Hematopoietic multipotent progenitor cell (in vitro differentiated cells): Measurements from ENCODE around the gene TMEM198. TPM values are rescaled to one million over a fixed set of nuclear protein-coding genes. Genes with fewer than 3 reads are reported as not detected.

Source experiments
- DNase-seq, 3 donors: peaks; one replicate each; pipeline ENCODE4 v3.0.0-alpha.2; 2011 to 2015; ENCODE audit warnings: low read depth in 2 of 3, low spot score in 2 of 3
- total RNA-seq: library from RNA; depleted of rRNA; stranded (reverse); fragments of >200 nt; gene quantifications from one replicate; pipeline ENCODE4 v1.2.3, GENCODE V29; 2012

Gene TMEM198
- total RNA-seq, 1 donor, result 0.54 TPM

DNA sequence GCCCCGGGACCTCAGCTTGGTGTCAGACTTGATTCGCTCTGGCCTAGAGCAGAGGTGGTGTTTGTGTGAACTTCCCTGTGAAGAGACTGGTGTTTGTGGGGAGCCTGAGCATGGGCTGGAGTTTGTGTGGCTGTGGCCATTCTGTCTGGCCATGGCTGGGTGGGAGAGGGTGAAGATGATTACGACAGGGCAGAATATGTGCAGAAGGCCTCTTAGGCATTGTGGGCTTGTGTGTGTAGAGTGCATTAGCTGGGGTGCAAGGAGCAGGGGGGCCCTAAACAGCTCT is 17.0 kb downstream of the TMEM198 start:
- no peak for DNase-seq

DNA sequence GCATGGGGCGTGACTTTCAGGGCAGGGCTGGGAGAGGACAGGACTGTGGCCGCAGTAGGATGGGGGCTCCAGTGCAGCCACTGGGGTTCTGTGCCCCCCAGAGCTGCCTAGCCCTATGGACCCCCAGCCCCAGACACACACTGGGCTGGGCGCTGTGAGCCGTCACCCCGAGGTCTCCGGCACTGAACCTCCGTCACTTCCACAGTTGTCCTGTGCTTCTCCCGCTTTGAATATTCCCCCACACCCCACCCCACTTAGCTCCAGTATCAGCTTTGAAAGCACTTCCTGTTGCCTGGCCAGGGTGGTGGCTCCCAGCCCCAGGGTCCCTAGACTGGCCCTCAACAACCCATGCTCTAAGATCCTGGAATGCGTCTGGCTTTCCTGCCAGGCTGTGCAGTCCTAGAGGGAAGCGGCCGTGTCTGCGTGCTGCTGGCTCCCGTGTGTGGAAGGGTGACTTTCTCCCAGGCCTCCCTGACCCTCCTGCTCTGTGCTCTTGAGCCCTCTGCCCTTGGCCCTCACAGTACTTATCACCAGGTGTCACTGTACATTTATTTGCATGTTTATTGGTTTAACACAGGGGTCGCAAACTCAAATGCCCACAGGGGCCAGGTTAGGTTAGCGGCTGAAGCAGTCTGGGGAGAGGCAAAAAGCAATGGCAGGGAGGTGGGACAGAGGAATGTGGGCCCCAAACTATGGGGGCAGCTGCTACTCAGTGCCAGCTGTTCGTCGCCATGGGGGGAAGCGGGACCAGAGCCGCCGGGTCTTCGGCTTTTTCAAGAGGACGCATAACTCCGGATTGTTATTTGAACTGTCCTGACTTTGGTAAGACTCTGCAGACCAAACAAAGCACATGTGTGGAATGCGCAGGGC is 17.6 kb downstream of the TMEM198 start:
- no peak for DNase-seq

DNA sequence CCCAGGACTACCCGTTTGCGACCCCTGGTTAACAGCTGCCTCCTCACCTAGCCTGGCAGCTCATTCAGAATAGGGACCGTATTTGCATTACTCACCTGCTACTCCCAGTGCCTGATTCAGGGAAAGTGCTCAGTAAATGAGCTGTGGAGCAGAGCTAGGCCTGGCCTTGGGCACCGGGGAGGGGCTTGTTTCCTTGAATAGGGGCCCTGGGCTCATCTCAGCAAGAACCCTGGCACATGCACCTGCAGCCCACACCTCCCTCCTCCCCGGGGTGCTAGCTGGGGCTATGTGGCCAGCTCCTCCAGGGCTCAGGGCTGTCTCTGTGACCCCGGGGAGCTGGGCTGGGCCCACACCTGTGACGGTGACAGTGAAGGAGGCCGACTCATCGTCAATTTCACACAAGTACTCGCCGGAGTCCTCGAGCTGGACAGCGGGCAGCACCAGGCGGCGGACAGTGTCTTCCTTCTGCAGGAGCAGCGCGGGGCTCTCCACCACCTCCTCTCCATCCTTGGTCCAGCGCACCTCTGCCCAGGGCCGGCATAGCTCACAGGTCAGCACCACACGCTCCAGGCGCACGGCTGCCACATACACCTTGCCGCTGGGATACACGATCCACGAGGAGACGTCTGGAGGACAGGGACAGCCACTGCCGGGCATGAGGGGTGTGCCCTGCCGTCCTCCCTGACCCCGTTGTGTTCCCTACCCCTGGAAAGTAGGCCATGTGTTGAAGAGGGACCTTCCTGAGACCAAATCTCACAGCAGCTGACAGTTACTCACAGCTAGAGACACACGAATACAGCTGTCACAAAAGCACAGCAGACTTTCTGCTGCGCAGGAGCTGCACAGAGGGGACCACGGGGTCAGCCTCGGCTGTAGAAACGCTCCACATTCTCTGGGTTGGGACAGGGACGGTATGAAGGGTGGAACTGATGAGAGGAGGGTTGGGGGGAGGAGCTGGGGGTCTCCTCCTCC is 18.5 kb downstream of the TMEM198 start:
- no peak for DNase-seq

DNA sequence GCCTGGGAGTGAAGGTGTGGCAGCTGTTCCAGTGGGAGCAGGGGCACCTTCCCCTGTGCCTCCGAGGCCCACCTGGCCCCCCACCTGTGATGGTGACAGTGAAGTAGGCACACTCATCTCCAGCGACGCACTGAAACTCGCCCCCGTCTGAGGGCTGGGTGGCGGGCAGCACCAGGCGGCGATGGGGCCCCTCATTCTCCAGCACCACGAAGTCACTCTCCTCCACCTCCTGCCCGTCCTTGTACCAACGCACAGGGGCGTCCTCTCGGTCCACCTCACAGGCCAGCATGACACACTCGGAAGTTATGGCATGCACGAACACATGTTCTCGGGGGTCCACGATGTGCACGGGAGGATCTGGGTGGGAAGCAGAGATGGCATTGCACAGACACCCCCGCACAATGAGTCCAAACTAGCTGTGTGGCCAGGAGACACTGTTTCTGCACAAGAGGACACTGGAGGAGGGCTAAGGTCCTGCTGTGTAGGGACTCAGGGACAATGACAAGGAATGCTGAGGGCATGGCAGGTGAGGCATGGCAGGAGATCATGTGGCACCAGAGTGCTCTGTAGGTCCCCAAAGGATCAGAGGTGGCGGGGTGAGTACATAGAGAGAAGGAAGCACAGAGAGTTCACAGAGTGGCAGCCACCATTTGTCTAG is 19.6 kb downstream of the TMEM198 start:
- DNase-seq, result no peak

DNA sequence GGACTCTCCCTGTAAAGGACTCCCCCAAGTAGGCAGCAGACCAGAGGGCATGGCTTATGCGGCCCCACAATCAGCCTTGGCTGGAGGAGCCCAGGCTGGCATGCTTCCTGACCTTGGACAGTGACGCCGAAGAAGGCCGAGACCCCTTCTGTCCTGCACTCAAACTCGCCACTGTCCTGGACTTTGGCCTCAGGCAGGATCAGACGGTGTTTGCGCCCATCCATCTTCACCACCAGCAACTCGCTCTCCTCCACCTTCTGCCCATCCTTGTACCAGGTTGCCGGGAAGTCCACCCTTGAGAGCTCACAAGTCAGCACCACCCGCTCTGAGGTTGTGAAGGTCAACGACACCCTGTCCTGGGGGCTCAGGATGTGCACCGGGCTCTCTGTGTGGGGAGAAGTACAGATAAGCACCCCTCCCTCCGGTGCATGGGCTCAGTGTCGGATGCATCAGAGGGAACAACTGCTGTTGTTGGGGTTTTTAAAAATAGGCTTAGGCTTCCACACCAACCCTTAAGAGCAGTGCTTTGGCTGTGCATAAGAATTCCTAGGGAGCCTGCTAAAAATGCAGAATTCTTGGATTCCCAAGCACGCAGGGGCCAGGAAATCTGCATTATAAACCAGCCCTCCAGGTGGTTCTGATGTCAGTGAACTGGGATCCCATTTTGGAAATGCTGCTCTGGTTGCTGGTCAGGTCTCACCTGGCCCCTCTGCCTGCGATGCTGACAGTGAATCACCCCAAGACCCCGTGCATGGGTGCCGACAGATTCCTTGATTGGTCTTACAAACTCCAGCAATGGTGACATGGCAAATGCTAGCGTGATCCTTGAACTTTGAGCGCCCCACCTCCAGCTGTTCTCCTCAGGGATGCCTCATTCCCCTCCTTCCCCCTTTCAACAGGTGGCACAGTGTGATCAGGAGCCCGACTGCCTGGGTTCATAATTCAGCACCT is 21.6 kb downstream of the TMEM198 start:
- DNase-seq, result no peak

DNA sequence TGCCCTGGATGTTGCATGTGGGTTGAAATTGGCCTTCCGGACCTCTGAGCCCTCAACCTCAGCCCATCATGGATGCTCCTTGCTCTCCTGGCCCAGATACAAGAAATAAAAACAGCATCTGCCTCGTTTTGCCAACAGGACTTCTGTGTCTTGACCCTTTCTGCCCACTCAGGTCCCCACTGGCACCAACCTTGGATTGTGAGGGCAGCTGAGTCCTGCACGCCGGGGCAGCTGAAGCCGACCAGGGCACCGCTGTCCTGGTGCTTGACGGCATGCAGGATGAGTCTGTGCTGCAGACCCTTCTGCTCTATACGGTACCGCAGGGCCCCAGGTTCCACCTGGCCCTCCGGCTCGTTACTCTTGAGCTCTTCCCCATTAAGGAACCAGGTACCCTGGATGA is 22.8 kb downstream of the TMEM198 start:
- DNase-seq, result no peak

DNA sequence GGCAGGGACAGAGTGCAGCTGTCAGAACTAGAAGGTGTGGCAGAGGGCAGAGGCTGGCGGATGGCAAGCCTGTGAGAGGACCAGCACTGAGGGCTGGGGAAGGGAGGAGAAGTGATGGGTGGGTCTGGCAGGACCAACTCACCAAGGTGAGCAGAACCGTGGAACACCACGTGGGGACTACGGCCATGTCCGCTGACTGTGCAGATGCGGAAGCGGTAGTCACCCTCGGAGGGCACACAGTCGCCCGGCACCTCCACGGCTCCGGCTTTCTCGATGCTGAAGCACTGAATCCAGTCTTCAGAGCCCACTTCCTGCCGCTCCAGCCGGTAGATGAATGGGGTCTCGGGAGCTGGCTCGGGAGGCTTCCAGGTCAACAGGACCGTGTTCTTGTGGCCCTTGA is 23.3 kb downstream of the TMEM198 start:
- DNase-seq, result no peak

DNA sequence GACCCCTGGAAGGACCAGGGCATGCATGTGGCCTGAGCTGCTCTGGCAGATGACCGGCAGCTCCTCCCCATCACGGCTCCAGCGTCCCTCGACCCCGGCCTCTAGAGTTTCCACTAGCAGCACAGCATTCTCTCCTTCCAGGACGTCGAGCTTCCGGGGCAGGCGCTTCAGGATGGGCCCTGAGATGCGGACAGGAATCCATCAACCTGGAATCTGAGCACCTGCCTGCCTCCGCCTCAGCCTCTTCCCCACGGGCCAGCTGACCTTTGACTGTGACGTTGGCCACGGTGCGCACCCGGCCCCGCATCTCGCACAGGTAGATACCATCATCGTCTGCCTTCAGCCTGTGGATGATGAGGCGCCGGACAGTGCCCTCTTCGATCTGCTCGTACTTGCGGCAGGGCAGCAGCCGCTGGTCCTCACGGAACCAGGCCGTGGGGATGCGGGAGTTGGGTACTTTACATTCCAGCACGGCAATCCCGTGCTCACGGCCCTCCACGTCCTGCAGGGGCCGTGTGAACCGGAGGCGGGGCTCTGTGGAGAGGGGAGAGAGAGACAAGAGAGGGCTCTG is 24.0 kb downstream of the TMEM198 start:
- DNase-seq, result no peak

DNA sequence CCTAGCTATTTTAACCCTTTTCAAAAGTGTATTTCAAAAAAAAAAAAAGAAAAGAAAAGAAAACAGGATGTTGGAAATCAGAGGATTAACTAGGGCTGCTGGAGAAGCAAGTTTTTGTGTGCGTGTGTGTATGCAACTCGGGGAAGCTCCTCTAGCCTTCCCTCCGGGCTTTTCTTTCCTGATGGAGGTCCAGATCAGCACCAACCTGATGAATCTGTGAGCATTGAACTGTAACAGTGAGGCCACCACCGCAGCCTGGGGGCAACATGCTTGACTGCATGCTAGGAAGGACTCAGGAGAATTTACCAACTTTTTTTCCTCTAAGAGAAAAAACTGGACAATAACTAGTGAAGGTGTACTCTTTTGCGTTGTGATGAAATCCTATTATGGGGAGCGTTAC is 25.2 kb downstream of the TMEM198 start:
- DNase-seq, result no peak

DNA sequence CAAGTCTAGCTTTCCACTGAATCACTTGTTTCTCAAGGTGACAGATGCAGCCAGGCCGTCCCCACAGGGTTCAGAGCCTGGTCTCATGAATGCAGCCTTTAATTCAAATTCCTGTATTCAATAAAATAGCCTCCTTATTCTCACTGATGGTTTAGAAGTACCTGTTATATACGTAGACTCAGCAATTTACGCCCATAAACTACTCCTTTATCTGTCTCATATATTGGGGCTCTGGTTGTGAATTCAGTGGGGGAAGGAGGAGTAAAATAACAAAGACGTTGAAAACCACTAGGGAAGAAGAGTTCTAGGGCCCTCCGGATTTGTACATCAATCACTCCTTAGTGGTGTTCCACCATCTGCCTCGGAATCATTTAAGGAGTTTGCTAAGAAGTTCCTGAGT is 25.8 kb downstream of the TMEM198 start:
- no peak for DNase-seq

DNA sequence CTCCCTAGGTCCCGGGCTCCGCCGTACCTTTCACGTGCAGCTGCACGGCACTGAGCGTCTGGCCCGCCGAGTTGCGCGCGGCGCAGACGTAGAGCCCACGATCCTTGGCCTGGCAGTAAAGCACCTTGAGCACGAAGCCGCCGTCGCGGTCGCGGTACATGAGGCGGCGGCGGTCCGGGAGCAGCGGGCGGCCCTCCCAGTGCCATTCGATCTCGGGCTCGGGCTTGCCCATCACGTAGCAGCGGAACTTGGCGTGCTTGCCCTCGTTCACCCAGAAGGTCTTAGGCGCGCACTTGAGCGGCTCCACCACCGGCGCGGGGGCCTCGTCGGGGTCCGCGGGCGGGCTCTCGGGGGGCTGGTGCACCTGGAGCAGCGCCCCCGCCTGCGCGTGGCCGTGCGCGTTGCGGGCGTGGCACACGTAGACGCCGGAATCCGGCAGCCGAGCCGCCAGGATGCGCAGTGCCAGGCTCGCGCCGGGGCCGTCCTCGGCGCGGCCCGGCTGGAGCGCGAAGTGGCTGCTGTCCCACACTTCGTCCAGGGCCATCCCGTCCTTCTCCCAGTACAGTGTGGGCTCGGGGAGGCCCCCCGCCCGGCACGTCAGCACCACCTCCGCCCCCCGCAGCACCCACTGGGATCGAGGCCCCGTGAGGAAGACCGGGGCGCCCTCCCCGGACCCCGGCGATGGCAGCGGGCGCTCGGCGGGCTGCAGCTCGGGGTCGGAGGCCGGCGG is 26.5 kb downstream of the TMEM198 start:
- no peak for DNase-seq

DNA sequence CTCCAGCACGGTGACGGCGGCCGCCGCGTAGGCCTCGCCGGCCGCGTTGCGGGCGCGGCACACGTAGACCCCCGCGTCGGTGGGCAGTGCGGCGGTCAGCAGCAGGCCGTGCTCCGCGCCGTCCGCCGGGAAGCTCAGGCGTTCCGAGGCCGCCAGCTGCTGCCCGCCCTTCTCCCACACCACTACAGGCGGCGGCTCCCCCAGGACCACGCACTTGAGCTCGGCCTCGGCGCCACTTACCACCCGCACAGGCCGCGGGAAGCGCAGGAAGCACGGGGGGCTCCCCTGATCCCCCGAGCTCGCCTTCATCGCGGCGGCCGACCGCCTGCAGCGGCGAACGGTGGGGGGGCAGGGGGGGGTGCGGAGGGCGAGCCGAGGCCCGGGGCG is 27.1 kb downstream of the TMEM198 start:
- DNase-seq, result peak in 1 of 3 donors; percentile 14

DNA sequence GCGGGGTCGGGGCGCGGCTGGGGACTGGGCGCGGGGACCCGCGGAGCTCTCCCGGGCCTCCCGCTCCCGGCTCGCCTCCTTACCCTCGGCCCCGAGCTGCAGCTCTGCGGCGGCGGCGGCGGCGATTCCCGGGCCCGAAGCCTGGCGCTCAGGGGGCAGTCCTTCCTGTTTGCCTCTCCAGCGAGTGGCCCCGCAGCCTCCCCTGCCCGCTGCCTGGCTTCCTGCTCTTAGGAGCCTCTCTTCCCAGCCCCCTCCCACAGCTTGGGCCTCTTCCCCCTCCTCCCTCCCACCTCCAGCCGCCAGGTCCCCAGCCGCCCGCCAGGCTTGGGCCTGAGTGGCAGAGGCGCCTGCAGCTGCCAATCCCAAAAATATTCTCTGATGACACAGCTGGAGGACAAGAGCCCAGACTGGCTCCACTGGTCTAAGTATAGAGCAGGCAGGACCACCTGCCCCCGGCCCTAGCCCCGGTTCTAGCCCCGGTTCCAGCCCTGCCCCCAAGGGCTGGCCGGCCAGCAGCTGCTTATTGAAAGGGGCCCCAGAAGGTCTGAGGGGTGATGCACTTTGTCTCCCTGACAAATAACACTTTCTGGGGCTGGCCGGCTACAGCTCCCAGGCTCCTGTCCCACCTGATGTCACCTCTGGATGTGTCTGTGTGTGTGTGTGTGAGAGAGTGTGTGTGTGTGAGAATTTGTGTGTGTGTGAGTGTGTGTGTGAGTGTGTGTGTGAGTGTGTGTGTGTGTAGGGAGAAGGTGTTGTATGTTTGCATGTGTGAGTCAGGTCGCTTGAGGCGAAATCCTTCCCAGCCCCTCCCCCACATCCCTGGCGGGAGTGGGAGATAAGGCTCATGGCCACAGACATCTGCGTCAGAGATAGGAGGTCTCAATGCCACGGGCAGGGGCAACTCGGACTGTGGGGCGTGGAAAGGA is 27.7 kb downstream of the TMEM198 start, which contains the start of gene OBSL1:
OBSL1 (minus strand) TSS at position 229 of the 926 bp plus-strand sequence. CDS start 307 bp downstream, outside the sequence.
- DNase-seq, result peak in 1 of 3 donors; percentile 35

DNA sequence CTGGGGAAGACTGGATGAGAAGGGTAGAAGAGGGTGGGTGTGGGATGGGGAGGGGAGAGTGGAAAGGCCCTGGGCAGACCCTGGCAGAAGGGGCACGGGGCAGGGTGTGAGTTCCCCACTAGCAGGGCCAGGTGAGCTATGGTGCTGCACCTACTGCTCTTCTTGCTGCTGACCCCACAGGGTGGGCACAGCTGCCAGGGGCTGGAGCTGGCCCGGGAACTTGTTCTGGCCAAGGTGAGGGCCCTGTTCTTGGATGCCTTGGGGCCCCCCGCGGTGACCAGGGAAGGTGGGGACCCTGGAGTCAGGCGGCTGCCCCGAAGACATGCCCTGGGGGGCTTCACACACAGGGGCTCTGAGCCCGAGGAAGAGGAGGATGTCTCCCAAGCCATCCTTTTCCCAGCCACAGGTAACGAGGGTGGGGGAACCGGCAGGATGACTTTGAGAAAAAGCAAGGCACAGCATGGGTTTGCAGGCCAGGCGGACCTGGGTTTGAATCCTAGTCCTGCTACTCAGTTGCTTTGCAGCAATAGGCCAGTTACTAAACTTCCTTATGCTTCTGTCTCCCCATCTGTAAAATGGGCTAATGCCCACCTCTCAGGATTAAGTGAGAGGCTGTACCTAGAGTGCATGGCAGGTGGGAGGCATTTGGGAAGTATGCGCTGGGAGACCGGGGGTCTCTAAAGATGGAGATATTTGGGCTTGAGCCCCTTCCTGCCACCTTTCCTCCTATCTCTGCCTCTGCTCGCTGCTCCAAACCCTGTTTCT is 28.6 kb downstream of the TMEM198 start, which contains the start of gene INHA:
INHA (plus strand) TSS at position 74 of the 765 bp plus-strand sequence; CDS start at position 139, 65 bp downstream.
- DNase-seq, result no peak

DNA sequence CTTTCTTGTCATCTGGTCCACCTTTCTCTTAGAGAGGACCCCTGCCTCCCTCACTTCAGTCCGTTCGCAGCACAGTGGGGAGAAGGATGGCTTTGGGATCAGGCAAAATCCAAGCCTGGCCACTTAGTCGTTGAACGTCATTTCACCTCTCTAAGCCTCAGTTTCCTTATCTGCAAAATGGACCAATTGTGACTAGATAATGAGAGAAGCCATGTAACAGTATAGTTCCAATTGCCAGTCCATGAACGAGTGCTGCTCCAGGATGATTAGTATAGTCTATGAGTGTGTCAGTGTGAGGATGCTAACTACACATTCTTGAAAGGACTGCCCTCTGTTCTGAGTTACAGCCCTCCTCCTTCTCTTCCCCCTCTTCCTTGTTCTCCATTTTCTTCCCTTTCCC is 29.3 kb downstream of the TMEM198 start:
- DNase-seq, result no peak

DNA sequence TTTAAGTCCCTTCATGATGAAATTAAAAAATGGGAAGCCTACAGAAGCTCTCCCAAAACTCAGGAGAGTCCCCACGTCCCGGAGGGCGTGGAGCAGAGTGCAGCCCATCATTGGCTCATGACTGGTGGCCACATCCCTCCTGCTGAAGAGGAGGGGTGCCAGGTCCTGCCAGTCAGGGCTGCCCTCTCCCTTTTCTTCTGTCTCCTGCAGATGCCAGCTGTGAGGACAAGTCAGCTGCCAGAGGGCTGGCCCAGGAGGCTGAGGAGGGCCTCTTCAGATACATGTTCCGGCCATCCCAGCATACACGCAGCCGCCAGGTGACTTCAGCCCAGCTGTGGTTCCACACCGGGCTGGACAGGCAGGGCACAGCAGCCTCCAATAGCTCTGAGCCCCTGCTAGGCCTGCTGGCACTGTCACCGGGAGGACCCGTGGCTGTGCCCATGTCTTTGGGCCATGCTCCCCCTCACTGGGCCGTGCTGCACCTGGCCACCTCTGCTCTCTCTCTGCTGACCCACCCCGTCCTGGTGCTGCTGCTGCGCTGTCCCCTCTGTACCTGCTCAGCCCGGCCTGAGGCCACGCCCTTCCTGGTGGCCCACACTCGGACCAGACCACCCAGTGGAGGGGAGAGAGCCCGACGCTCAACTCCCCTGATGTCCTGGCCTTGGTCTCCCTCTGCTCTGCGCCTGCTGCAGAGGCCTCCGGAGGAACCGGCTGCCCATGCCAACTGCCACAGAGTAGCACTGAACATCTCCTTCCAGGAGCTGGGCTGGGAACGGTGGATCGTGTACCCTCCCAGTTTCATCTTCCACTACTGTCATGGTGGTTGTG is 30.9 kb downstream of the TMEM198 start:
- DNase-seq, result no peak
